ENCODE results near the gene MED10. TPM values are rescaled to one million over a fixed set of nuclear protein-coding genes. Genes with fewer than 3 reads are reported as not detected.

Gene MED10
- total RNA-seq, 4 donors from 2014 or later, result 20.3 to 41.4 (median 27.9) TPM

DNA sequence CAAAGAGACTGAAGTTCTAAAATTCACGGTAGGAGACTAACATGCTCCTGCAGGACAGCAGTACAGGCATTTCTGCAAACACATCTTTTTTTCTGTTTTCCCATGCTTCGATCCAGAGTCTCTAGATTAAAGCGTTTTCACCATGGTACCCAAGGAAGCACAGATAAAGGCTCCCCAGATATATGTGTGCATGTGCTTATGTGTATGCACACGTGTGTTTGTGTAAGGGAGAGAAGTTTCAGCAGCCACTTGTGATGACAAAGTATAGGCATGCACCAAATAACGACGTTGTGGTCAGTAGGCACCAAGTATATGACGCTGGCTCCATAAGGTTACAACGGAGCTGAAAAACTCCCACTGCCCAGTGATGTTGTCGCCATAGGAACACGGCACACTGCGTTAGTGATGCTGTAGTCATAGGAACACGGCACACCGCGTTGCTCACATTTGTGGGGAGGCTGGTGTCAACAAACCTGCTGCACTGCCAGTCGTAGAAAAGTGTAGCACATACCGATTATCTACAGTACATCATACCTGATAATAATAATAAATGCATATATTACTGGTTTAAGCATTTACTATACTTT is 21.7 kb downstream of the MED10 start:
- DNase-seq (ENCODE audit: low spot score in 2 of 2), result no peak
- 90 to 92% methylated on average over 16 of the region's 16 CpGs for WGBS, 2 donors
- TF ChIP-seq, protein P1, sequence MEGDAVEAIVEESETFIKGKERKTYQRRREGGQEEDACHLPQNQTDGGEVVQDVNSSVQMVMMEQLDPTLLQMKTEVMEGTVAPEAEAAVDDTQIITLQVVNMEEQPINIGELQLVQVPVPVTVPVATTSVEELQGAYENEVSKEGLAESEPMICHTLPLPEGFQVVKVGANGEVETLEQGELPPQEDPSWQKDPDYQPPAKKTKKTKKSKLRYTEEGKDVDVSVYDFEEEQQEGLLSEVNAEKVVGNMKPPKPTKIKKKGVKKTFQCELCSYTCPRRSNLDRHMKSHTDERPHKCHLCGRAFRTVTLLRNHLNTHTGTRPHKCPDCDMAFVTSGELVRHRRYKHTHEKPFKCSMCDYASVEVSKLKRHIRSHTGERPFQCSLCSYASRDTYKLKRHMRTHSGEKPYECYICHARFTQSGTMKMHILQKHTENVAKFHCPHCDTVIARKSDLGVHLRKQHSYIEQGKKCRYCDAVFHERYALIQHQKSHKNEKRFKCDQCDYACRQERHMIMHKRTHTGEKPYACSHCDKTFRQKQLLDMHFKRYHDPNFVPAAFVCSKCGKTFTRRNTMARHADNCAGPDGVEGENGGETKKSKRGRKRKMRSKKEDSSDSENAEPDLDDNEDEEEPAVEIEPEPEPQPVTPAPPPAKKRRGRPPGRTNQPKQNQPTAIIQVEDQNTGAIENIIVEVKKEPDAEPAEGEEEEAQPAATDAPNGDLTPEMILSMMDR (IDR thresholded peaks at IDR 0.05), result no peak
- TF ChIP-seq POLR2A (IDR thresholded peaks at IDR 0.05), result no peak
- no peak for TF ChIP-seq EP300 (IDR thresholded peaks at IDR 0.05)

GRCh38 chr5:6355294-6355693 is 23.1 kb downstream of the MED10 start:
- no peak overlapping the region for H3K4me3 ChIP-seq
- no peak overlapping the region for H3K27ac ChIP-seq
- WGBS, 2 donors, result 67 to 87% methylated on average over 3 to 6 of the region's 6 CpGs
- H3K36me3 ChIP-seq, result peaks cover 0 to 46% (median 0%) of the 10 kb centered on the region in 3 donors
- H3K27me3 ChIP-seq, result no peaks in the 10 kb centered on the region
- no peaks in the 10 kb centered on the region for H3K9me3 ChIP-seq
- no peak for DNase-seq (ENCODE audit: low spot score in 2 of 2)
- TF ChIP-seq, protein P1 (IDR thresholded peaks at IDR 0.05), result no peak
- TF ChIP-seq EP300 (IDR thresholded peaks at IDR 0.05) (no peak), POLR2A (IDR thresholded peaks at IDR 0.05) (no peak)
- no peaks in the 10 kb centered on the region for H3K4me1 ChIP-seq

More for the DNA sequence above, 21.7 kb downstream of the MED10 start:
- H3K27ac ChIP-seq, result no peak overlapping the region
- no peaks in the 10 kb centered on the region for H3K27me3 ChIP-seq
- no peaks in the 10 kb centered on the region for H3K4me1 ChIP-seq
- no peaks in the 10 kb centered on the region for H3K9me3 ChIP-seq
- H3K4me3 ChIP-seq, result no peak overlapping the region
- peaks cover 0 to 53% (median 0%) of the 10 kb centered on the region in 3 donors for H3K36me3 ChIP-seq

DNA sequence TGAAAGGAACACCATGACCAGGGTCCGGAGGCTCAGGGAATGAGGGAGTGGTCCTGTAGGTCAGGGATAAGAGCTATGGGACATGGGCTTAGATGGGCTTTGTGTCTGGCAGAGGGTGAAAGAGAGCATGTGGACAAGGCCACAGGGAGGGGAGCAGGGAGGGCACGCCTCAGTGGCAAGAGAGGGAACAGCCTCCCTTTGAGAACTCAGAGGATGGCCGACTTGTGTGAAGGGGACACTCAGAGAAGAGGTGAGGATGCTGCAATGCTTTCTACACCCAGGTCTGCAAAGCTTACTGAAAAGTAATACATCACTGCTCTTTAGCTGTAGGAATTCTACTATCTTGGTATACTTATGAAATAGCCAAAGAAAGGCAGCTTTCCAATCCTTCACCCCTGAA is 23.5 kb downstream of the MED10 start:
- H3K27ac ChIP-seq, result no peak overlapping the region
- no peak for DNase-seq (ENCODE audit: low spot score in 2 of 2)
- H3K4me3 ChIP-seq, result no peak overlapping the region
- H3K27me3 ChIP-seq, result no peaks in the 10 kb centered on the region
- WGBS, 2 donors, result 70 to 81% methylated on average over 3 of the region's 3 CpGs
- H3K4me1 ChIP-seq, result no peaks in the 10 kb centered on the region
- H3K36me3 ChIP-seq, result peaks cover 0 to 43% (median 0%) of the 10 kb centered on the region in 3 donors
- H3K9me3 ChIP-seq, result no peaks in the 10 kb centered on the region
- TF ChIP-seq EP300 (IDR thresholded peaks at IDR 0.05), result no peak
- TF ChIP-seq POLR2A (IDR thresholded peaks at IDR 0.05), result no peak
- TF ChIP-seq, protein P1 (IDR thresholded peaks at IDR 0.05), result no peak

- WGBS, 2 donors, result 76 to 81% methylated on average over 13 of the region's 13 CpGs
- no peaks in the 10 kb centered on the region for H3K4me1 ChIP-seq
- DNase-seq (ENCODE audit: low spot score in 2 of 2), result no peak
- H3K36me3 ChIP-seq, result peaks cover 0 to 36% (median 0%) of the 10 kb centered on the region in 3 donors
- H3K27ac ChIP-seq, result no peak overlapping the region
- no peak overlapping the region for H3K4me3 ChIP-seq
- H3K9me3 ChIP-seq, result no peaks in the 10 kb centered on the region
- TF ChIP-seq POLR2A (IDR thresholded peaks at IDR 0.05) (no peak), EP300 (IDR thresholded peaks at IDR 0.05) (no peak)
- TF ChIP-seq, protein P1 (IDR thresholded peaks at IDR 0.05), result no peak
- no peaks in the 10 kb centered on the region for H3K27me3 ChIP-seq
Measured at GRCh38 chr5:6353602-6354302, 24.6 kb downstream of the MED10 start.
